Measurements from ENCODE around the gene HOOK2. TPM values are rescaled to one million over a fixed set of nuclear protein-coding genes. Genes with fewer than 3 reads are reported as not detected.

Gene HOOK2
- total and polyA plus RNA-seq, 12 donors: 29.7 to 173 (median 57.8) TPM

- DNase-seq (no peak), ATAC-seq (no peak)
- Histone ChIP-seq H3K27ac (peak overlapping the region; percentile 89 to 100 (median 99)), H3K4me3 (peak overlapping the region; percentile 14 to 63 (median 52)), H3K4me1 (peaks cover 47 to 88% (median 64%) of the 10 kb centered on the region in 9 donors), H3K36me3 (no peaks in the 10 kb centered on the region), H3K9me3 (no peaks in the 10 kb centered on the region), H3K27me3 (no peaks in the 10 kb centered on the region)
- WGBS, 2 donors: 1 to 2% methylated on average over 12 of the region's 12 CpGs
- TF ChIP-seq, protein P1, sequence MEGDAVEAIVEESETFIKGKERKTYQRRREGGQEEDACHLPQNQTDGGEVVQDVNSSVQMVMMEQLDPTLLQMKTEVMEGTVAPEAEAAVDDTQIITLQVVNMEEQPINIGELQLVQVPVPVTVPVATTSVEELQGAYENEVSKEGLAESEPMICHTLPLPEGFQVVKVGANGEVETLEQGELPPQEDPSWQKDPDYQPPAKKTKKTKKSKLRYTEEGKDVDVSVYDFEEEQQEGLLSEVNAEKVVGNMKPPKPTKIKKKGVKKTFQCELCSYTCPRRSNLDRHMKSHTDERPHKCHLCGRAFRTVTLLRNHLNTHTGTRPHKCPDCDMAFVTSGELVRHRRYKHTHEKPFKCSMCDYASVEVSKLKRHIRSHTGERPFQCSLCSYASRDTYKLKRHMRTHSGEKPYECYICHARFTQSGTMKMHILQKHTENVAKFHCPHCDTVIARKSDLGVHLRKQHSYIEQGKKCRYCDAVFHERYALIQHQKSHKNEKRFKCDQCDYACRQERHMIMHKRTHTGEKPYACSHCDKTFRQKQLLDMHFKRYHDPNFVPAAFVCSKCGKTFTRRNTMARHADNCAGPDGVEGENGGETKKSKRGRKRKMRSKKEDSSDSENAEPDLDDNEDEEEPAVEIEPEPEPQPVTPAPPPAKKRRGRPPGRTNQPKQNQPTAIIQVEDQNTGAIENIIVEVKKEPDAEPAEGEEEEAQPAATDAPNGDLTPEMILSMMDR (IDR thresholded peaks at IDR 0.05): no peak
- intact Hi-C loops (cut with DNase I): no loop called here
Observed at GRCh38 chr19:12782174-12782423, 6.7 kb upstream of the HOOK2 start.

GRCh38 chr19:12779162-12779993 is 4.0 kb upstream of the HOOK2 start:
- Histone ChIP-seq H3K4me3 (peak overlapping the region in 9 of 10 donors; percentile 52 to 78 (median 71)), H3K27me3 (no peaks in the 10 kb centered on the region), H3K27ac (peak overlapping the region; percentile 85 to 99 (median 97)), H3K4me1 (peaks cover 33 to 78% (median 53%) of the 10 kb centered on the region in 9 donors), H3K36me3 (peaks cover 0 to under 1% (median 0%) of the 10 kb centered on the region in 9 donors), H3K9me3 (no peaks in the 10 kb centered on the region)
- TF ChIP-seq, protein P1 (IDR thresholded peaks at IDR 0.05): peak in 1 of 9 donors; percentile 5
- intact Hi-C loops (cut with DNase I): loop anchor here in 4 of 10 donors (2.0 to 10.0 kb wide), 3 partner anchors 13 to 65 kb away; no protein-coding TSS in a partner anchor
- WGBS, 2 donors: 54 to 62% methylated on average over 15 of the region's 15 CpGs
- ATAC-seq (peak in 7 of 8 donors; percentile 7 to 22 (median 17)), DNase-seq (peak; percentile 64 to 77)

DNA sequence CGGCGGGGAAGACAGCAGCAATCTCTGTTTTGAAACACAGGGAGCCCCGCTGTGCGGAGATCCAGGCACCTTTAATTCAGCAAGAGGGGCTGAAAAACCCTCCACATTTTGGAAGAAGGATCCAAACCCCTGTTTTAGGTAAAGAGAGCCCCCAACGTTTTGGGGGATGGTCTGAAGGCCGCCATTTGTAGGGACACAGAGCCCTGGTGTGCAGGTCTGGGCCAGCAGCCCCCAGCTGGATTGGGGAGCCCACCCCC is 3.5 kb upstream of the HOOK2 start:
- WGBS, 2 donors: 52 to 53% methylated on average over 6 of the region's 6 CpGs
- Histone ChIP-seq H3K4me3 (peak overlapping the region in 9 of 10 donors; percentile 52 to 78 (median 71)), H3K4me1 (peaks cover 27 to 73% (median 53%) of the 10 kb centered on the region in 9 donors), H3K27me3 (no peaks in the 10 kb centered on the region), H3K27ac (peak overlapping the region; percentile 85 to 99 (median 97)), H3K9me3 (no peaks in the 10 kb centered on the region), H3K36me3 (peaks cover 0 to 3% (median 0%) of the 10 kb centered on the region in 9 donors)
- DNase-seq (no peak), ATAC-seq (no peak)
- intact Hi-C loops (cut with DNase I): loop anchor here in 5 of 10 donors (1.0 to 10.0 kb wide), 4 partner anchors 12 to 66 kb away; partner anchors contain the start of gene JUNB (in 1 of the 5)
- TF ChIP-seq, protein P1 (IDR thresholded peaks at IDR 0.05): no peak

DNA sequence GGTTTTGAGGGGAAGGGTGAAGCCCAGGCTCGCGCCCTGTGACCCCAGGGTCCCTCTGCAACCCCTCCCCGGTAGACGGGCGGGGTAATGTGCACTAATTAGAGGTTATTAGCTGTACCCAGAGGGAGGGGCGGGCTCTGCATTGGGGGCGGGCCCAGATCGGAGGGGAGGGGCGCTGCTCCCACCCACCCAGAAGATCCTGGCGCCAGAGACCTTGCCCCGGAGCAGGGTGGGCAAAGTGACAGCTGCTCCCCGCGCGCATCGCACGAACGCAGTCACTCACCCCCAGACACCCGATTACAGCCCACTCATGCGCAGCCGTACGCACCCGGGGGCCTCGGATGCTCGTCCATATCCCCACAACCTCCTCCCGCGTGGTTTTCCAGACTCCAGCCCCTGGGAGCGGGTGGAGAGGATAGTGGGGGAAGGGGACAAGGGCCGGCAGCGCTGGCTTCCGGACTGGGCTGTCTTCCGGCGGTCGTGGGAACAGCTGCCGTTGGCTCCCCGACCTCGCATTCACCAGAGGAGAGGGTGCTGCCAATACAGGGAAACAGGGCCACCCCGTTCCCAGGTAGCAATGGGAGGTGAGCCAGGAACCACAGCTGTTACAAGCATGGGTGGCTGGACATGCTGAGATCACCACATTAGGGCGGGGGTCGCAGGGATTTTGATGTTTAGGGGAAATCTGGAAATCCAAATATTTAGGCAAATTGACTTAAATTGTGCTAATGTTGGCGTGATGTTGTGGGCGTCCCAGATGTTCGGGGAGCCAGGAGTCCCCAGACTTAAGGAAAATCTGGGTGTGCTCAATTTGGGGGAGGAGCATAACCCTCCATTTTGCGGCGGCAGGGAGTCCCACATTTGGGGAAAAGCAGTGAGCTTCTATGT is 2.9 kb upstream of the HOOK2 start:
- Histone ChIP-seq H3K4me1 (peaks cover 22 to 68% (median 49%) of the 10 kb centered on the region in 9 donors), H3K27ac (peak overlapping the region; percentile 85 to 99 (median 97)), H3K36me3 (peaks cover 0 to 3% (median 0%) of the 10 kb centered on the region in 9 donors), H3K9me3 (no peaks in the 10 kb centered on the region), H3K27me3 (no peaks in the 10 kb centered on the region), H3K4me3 (peak overlapping the region; percentile 48 to 78 (median 70))
- WGBS, 2 donors: 3 to 4% methylated on average over 44 of the region's 44 CpGs
- DNase-seq (peak; percentile 78 to 86), ATAC-seq (peak; percentile 23 to 72 (median 56))
- intact Hi-C loops (cut with DNase I): loop anchor here in 5 of 10 donors (1.0 to 10.0 kb wide), 4 partner anchors 13 to 67 kb away; partner anchors contain the start of gene JUNB (in 1 of the 5)
- TF ChIP-seq, protein P1 (IDR thresholded peaks at IDR 0.05): no peak

Data from heart right ventricle (tissue), 16 donors.